SU-DHL-6 (cell line): ENCODE measurements around the gene DAPP1.

Experiments used
- H2AFZ ChIP-seq: fragments of 200-600 bp; sonication (generic); 2 replicates; pipeline ENCODE4 v1.6.1; 2014; ENCODE audit warnings: low read depth, mild to moderate bottlenecking, moderate library complexity, mixed read lengths, antibody characterized with exemption, low read length; ENCODE audit not compliant: severe bottlenecking
- H3F3A ChIP-seq: fragments of 200-600 bp; shearing (Covaris generic); 2 replicates; pipeline ENCODE4 v1.6.0; 2016; ENCODE audit warnings: antibody characterized with exemption, mild to moderate bottlenecking; ENCODE audit not compliant: insufficient read depth
- H3K27ac ChIP-seq: fragments of 200-600 bp; sonication (generic); 2 replicates; pipeline ENCODE4 v1.5.1; 2016; ENCODE audit warnings: low read depth, mild to moderate bottlenecking, low read length, moderate library complexity, mixed read lengths
- H3K27me3 ChIP-seq: fragments of 200-600 bp; sonication (generic), shearing (Covaris generic); 2 replicates; pipeline ENCODE4 v1.6.0; 2014; ENCODE audit warnings: mild to moderate bottlenecking, low read length
- H3K36me3 ChIP-seq: fragments of 200-600 bp; sonication (generic); 2 replicates; pipeline ENCODE4 v1.6.1; 2014; ENCODE audit warnings: mild to moderate bottlenecking, low read length, mixed read lengths
- H3K4me2 ChIP-seq: fragments of 300-600, 200-600 bp; shearing (Covaris generic), sonication (generic); 2 replicates; pipeline ENCODE4 v1.6.0; 2014; ENCODE audit warnings: low read length, low read depth, mild to moderate bottlenecking; ENCODE audit not compliant: poor library complexity, severe bottlenecking
- H3K4me3 ChIP-seq: fragments of 200-600 bp; sonication (generic); 2 replicates; pipeline ENCODE4 v1.5.1; 2014; ENCODE audit warnings: antibody characterized with exemption, low read length, mild to moderate bottlenecking, mixed read lengths; ENCODE audit not compliant: insufficient read depth, poor library complexity, severe bottlenecking
- H3K79me2 ChIP-seq: fragments of 200-600 bp; sonication (generic); 2 replicates; pipeline ENCODE4 v1.6.1; 2014; ENCODE audit warnings: mild to moderate bottlenecking, low read length, moderate library complexity; ENCODE audit not compliant: insufficient read depth
- H3K9ac ChIP-seq: fragments of 200-600 bp; sonication (generic); 2 replicates; pipeline ENCODE4 v1.7.0; 2014; ENCODE audit warnings: mild to moderate bottlenecking, low read length
- H3K9me2 ChIP-seq: fragments of 200-600 bp; sonication (generic); replicated peaks from 2 replicates; pipeline ENCODE4 v1.6.1; 2014; ENCODE audit warnings: low read length; ENCODE audit not compliant: insufficient read depth
- H3K9me3 ChIP-seq: fragments of 200-600 bp; sonication (generic); 2 replicates; pipeline ENCODE4 v1.6.1; 2014; ENCODE audit warnings: low read length, mixed read lengths; ENCODE audit not compliant: insufficient read depth
- H4K20me1 ChIP-seq: fragments of 200-600 bp; sonication (generic); 2 replicates; pipeline ENCODE4 v1.6.1; 2014; ENCODE audit warnings: low read depth, mild to moderate bottlenecking, antibody characterized with exemption, low read length, moderate library complexity, mixed read lengths
- EZH2phosphoT487 ChIP-seq: fragments of 200-600 bp; sonication (generic), shearing (Covaris generic); conservative IDR thresholded peaks from 2 replicates; pipeline ENCODE4 v1.6.1; 2018; ENCODE audit warnings: mild to moderate bottlenecking, antibody characterized with exemption, low read length, moderate library complexity, mixed read lengths
- TF ChIP-seq, protein P1 (sequence below): fragments of 200-600 bp; sonication (generic); IDR thresholded peaks from one replicate; pipeline ENCODE4 v1.5.1; 2017; ENCODE audit warnings: antibody characterized with exemption, mild to moderate bottlenecking, low read length, moderate library complexity; ENCODE audit not compliant: insufficient read depth, poor library complexity, severe bottlenecking

Gene DAPP1

DNA sequence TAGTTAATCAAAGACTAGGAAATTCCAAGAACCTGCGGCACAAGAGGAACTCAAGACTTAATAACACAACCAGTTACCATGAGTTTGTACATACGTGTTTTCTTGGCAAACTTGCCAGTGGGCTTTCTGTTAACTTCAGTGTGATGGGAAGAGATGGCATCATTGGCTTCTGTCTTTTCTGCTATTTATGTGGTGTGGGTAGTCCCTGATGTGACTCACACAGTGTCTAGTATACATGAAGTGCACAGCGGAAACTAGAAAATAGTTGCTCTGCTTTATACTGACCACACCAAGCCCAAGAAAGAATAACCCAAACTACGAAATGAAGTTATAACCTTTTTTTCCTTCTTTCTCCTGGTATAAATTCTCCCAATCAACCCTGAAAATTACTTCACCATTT, 24.5 kb downstream of the DAPP1 start:
- H2AFZ ChIP-seq = no peak overlapping the region
- H3K36me3 ChIP-seq = no peaks in the 10 kb centered on the region

DNA sequence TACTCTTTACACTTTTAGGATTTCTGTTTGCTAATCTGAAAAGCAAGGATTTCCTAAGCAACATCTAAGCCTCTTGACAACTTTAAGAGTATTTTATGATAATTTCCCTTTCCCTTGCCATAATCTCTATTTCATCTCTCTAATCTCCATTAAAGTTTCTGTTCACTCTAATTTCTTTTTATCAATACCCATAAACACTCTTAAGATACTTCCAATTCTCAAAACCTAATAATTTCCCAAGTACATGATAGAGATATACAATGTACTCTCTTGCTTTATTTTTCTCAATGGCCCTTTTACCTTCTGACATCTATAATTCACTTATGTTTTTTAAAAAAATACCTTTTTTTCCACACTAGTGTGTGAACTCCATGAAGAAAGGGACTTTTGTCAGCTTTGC, 26.8 kb downstream of the DAPP1 start:
- no peaks in the 10 kb centered on the region for H3K9me2 ChIP-seq
- H3K9ac ChIP-seq = no peak overlapping the region
- no peaks in the 10 kb centered on the region for H3K27me3 ChIP-seq
- H4K20me1 ChIP-seq = no peaks in the 10 kb centered on the region
- H2AFZ ChIP-seq = no peak overlapping the region
- H3F3A ChIP-seq = no peaks in the 10 kb centered on the region
- no peak overlapping the region for H3K4me3 ChIP-seq
- H3K9me3 ChIP-seq = no peaks in the 10 kb centered on the region
- no peak overlapping the region for H3K4me2 ChIP-seq
- no peak for TF ChIP-seq EZH2phosphoT487
- TF ChIP-seq, protein P1, sequence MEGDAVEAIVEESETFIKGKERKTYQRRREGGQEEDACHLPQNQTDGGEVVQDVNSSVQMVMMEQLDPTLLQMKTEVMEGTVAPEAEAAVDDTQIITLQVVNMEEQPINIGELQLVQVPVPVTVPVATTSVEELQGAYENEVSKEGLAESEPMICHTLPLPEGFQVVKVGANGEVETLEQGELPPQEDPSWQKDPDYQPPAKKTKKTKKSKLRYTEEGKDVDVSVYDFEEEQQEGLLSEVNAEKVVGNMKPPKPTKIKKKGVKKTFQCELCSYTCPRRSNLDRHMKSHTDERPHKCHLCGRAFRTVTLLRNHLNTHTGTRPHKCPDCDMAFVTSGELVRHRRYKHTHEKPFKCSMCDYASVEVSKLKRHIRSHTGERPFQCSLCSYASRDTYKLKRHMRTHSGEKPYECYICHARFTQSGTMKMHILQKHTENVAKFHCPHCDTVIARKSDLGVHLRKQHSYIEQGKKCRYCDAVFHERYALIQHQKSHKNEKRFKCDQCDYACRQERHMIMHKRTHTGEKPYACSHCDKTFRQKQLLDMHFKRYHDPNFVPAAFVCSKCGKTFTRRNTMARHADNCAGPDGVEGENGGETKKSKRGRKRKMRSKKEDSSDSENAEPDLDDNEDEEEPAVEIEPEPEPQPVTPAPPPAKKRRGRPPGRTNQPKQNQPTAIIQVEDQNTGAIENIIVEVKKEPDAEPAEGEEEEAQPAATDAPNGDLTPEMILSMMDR = no peak
- H3K27ac ChIP-seq = no peak overlapping the region
- no peaks in the 10 kb centered on the region for H3K36me3 ChIP-seq
- no peaks in the 10 kb centered on the region for H3K79me2 ChIP-seq

More for the DNA sequence above, 24.5 kb downstream of the DAPP1 start:
- Histone ChIP-seq H3K9me3 (no peaks in the 10 kb centered on the region), H3K4me2 (no peak overlapping the region), H3K27ac (no peak overlapping the region), H3K4me3 (no peak overlapping the region), H3K27me3 (no peaks in the 10 kb centered on the region), H3F3A (no peaks in the 10 kb centered on the region), H3K9me2 (no peaks in the 10 kb centered on the region), H4K20me1 (no peaks in the 10 kb centered on the region), H3K79me2 (no peaks in the 10 kb centered on the region), H3K9ac (no peak overlapping the region)
- no peak for TF ChIP-seq EZH2phosphoT487
- TF ChIP-seq, protein P1 = no peak

DNA sequence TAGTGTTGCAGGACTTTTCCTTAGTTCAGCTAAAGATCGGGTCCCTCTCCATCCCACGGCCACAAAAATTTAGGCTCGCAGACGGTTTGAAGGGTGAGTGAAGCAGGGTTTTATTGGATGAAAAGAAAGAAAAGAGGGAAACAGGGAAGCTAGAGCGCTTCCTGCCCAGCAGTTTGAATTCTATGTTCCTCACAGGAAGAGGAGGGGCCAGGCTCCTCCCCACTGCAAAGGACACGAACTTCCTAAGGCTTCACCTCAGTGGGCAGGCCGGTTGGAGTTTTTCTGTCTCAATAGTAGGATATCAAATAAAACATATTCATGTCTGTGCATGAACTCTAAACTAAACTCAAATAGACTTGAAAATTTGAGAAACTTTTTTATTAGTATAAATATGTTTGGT, 27.4 kb downstream of the DAPP1 start:
- H3K27me3 ChIP-seq = no peaks in the 10 kb centered on the region
- TF ChIP-seq, protein P1 = no peak
- no peak for TF ChIP-seq EZH2phosphoT487
- H3K4me3 ChIP-seq = no peak overlapping the region
- H3F3A ChIP-seq = no peaks in the 10 kb centered on the region
- no peak overlapping the region for H3K4me2 ChIP-seq
- no peaks in the 10 kb centered on the region for H3K9me2 ChIP-seq
- no peaks in the 10 kb centered on the region for H3K9me3 ChIP-seq
- no peaks in the 10 kb centered on the region for H4K20me1 ChIP-seq
- no peak overlapping the region for H2AFZ ChIP-seq
- H3K79me2 ChIP-seq = no peaks in the 10 kb centered on the region
- H3K27ac ChIP-seq = no peak overlapping the region
- no peaks in the 10 kb centered on the region for H3K36me3 ChIP-seq
- no peak overlapping the region for H3K9ac ChIP-seq

DNA sequence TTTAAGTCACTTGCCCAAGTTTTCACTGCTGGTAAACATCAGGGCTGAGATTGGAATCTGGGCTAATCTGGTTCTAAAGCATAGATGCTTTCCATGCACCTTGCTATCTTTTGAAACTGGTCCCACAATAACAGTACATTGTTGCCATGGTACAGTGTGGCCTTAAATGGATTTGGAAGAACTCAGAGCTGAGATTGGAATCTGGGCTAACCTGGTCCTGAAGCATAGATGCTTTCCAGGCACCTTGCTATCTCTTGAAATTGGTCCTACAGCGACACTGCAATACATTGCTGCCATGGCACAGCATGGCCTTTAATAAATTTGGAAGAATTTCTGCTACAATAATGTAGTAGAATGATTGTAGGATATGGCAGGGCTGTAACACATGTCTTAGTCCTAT, 28.6 kb downstream of the DAPP1 start:
- H3K9me3 ChIP-seq = no peaks in the 10 kb centered on the region
- H3K9me2 ChIP-seq = no peaks in the 10 kb centered on the region
- H3K9ac ChIP-seq = no peak overlapping the region
- no peak overlapping the region for H3K4me3 ChIP-seq
- H3K4me2 ChIP-seq = no peak overlapping the region
- H2AFZ ChIP-seq = no peak overlapping the region
- H3K36me3 ChIP-seq = no peaks in the 10 kb centered on the region
- H3K27ac ChIP-seq = no peak overlapping the region
- TF ChIP-seq, protein P1 = no peak
- no peak for TF ChIP-seq EZH2phosphoT487
- H3K27me3 ChIP-seq = no peaks in the 10 kb centered on the region
- no peaks in the 10 kb centered on the region for H3F3A ChIP-seq
- no peaks in the 10 kb centered on the region for H4K20me1 ChIP-seq
- H3K79me2 ChIP-seq = no peaks in the 10 kb centered on the region
